Measurements from ENCODE around the gene PTPRG. TPM values are rescaled to one million over a fixed set of nuclear protein-coding genes. Genes with fewer than 3 reads are reported as not detected.

PTPRG gene
- total RNA-seq, 3 donors from 2014 or later (not counting 1 experiment from before 2014, with no cell fraction given): 1.0 to 2.9 (median 2.5) TPM

DNA sequence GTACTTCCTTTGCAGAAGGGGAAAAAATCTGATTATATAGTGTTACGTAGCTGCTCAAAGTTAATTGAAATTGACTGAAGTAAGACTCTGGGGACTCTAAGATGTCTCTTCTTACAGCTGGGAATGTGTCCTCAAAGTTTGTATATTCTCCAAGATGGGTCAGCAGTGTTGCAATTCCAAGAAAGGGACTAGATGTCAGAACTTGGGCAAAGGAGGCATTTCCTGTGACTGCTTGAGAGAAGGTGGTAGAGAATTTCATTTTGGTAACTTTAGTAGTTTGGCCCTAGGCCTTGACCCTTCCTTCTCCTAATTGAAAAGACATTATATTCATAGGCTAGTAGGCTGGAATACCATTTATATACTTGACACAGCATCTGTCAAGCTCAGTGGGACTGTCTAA lies 33.9 kb downstream of the PTPRG start:
- TF ChIP-seq, protein P1, sequence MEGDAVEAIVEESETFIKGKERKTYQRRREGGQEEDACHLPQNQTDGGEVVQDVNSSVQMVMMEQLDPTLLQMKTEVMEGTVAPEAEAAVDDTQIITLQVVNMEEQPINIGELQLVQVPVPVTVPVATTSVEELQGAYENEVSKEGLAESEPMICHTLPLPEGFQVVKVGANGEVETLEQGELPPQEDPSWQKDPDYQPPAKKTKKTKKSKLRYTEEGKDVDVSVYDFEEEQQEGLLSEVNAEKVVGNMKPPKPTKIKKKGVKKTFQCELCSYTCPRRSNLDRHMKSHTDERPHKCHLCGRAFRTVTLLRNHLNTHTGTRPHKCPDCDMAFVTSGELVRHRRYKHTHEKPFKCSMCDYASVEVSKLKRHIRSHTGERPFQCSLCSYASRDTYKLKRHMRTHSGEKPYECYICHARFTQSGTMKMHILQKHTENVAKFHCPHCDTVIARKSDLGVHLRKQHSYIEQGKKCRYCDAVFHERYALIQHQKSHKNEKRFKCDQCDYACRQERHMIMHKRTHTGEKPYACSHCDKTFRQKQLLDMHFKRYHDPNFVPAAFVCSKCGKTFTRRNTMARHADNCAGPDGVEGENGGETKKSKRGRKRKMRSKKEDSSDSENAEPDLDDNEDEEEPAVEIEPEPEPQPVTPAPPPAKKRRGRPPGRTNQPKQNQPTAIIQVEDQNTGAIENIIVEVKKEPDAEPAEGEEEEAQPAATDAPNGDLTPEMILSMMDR (IDR thresholded peaks at IDR 0.05): no peak
- 0% methylated on average over 1 of the region's 1 CpG for WGBS (ENCODE audit: insufficient coverage)
- H3K27me3 ChIP-seq (ENCODE audit: control insufficient read depth, insufficient read depth, low read length): no peaks in the 10 kb centered on the region
- Mint-ChIP-seq H3K27me3 (ENCODE audit: low read depth in 2 of 2) (peaks cover 0 to 3% of the 10 kb centered on the region in 2 donors), H3K4me1 (no peaks in the 10 kb centered on the region), H3K27ac (no peak overlapping the region), H3K36me3 (no peaks in the 10 kb centered on the region), H3K4me3 (no peak overlapping the region), H3K9me3 (peaks cover 0 to 2% of the 10 kb centered on the region in 2 donors)
- H3K9me3 ChIP-seq (ENCODE audit: control insufficient read depth, insufficient read depth, low read length): no peaks in the 10 kb centered on the region
- ATAC-seq (no peak), DNase-seq (no peak)
- no peaks in the 10 kb centered on the region for H3K36me3 ChIP-seq (ENCODE audit: control insufficient read depth, insufficient read depth, low read length)
- no peak overlapping the region for H3K4me3 ChIP-seq (ENCODE audit: low read length)
- H3K4me1 ChIP-seq (ENCODE audit: control insufficient read depth, insufficient read depth, low read length): no peaks in the 10 kb centered on the region
- intact Hi-C loops (cut with micrococcal nuclease): no loop called here
- no peak overlapping the region for H3K27ac ChIP-seq (ENCODE audit: low read length)

DNA sequence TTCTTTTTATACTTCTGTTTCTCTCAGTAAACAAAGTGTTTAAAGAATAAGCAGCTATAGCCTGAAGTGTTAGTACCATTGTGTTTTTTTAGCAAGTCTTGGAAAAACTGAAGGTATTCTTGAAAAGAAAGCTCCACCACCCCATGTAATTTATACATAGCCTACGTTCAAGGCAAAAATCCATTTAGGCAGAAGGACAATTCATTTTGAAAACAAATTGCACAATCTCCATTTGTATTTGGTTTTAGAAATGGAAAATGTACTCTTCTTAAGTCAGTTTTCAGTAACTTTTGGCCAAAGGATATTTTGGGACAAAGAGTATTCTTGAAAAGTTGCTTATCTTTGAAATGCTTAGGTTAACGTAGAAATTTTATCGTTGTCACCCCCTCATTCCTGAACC lies 34.5 kb downstream of the PTPRG start:
- no peak for DNase-seq
- H3K4me1 Mint-ChIP-seq: no peaks in the 10 kb centered on the region
- no CpG with 5 or more reads among the region's 3 CpGs for WGBS (ENCODE audit: insufficient coverage)
- H3K9me3 Mint-ChIP-seq: peaks cover 0 to 2% of the 10 kb centered on the region in 2 donors
- H3K27ac Mint-ChIP-seq: no peak overlapping the region
- no peaks in the 10 kb centered on the region for H3K9me3 ChIP-seq (ENCODE audit: control insufficient read depth, insufficient read depth, low read length)
- H3K27me3 Mint-ChIP-seq (ENCODE audit: low read depth in 2 of 2): peaks cover 0 to 3% of the 10 kb centered on the region in 2 donors
- no peaks in the 10 kb centered on the region for H3K27me3 ChIP-seq (ENCODE audit: control insufficient read depth, insufficient read depth, low read length)
- intact Hi-C loops (cut with micrococcal nuclease): no loop called here
- no peaks in the 10 kb centered on the region for H3K36me3 ChIP-seq (ENCODE audit: control insufficient read depth, insufficient read depth, low read length)
- H3K27ac ChIP-seq (ENCODE audit: low read length): no peak overlapping the region
- H3K4me3 ChIP-seq (ENCODE audit: low read length): no peak overlapping the region
- H3K36me3 Mint-ChIP-seq: no peaks in the 10 kb centered on the region
- no peak for ATAC-seq
- H3K4me3 Mint-ChIP-seq: no peak overlapping the region
- TF ChIP-seq, protein P1 (IDR thresholded peaks at IDR 0.05): no peak
- no peaks in the 10 kb centered on the region for H3K4me1 ChIP-seq (ENCODE audit: control insufficient read depth, insufficient read depth, low read length)

DNA sequence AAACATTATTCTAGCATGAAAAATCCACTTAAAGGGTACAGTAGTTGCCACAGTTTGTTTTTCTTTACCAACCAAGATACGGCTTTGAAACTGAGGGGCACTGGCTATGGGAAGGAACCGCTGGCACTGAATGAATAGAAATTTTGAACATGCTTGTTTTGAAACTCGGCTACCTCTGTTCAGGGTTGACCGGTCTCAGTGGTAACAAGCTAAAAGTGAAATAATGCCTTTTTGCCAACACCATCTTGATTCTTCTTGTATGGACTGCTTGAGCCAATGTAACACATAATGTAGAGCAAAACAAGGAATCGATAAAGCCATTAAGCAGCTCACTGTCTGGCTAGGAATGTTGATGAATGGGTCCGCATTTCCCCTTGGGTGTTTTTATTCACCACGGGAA lies 36.5 kb downstream of the PTPRG start:
- H3K27me3 Mint-ChIP-seq (ENCODE audit: low read depth in 2 of 2): no peaks in the 10 kb centered on the region
- no peak for DNase-seq
- H3K4me3 ChIP-seq (ENCODE audit: low read length): no peak overlapping the region
- H3K9me3 ChIP-seq (ENCODE audit: control insufficient read depth, insufficient read depth, low read length): no peaks in the 10 kb centered on the region
- H3K4me1 ChIP-seq (ENCODE audit: control insufficient read depth, insufficient read depth, low read length): no peaks in the 10 kb centered on the region
- no peak overlapping the region for H3K27ac Mint-ChIP-seq
- H3K36me3 Mint-ChIP-seq: no peaks in the 10 kb centered on the region
- H3K9me3 Mint-ChIP-seq: peaks cover 0 to 2% of the 10 kb centered on the region in 2 donors
- H3K36me3 ChIP-seq (ENCODE audit: control insufficient read depth, insufficient read depth, low read length): no peaks in the 10 kb centered on the region
- H3K4me3 Mint-ChIP-seq: no peak overlapping the region
- H3K27ac ChIP-seq (ENCODE audit: low read length): no peak overlapping the region
- WGBS (ENCODE audit: insufficient coverage): 80% methylated on average over 7 of the region's 7 CpGs
- TF ChIP-seq, protein P1 (IDR thresholded peaks at IDR 0.05): no peak
- intact Hi-C loops (cut with micrococcal nuclease): no loop called here
- no peaks in the 10 kb centered on the region for H3K27me3 ChIP-seq (ENCODE audit: control insufficient read depth, insufficient read depth, low read length)
- H3K4me1 Mint-ChIP-seq: no peaks in the 10 kb centered on the region
- no peak for ATAC-seq

GRCh38 chr3:61600195-61600594 lies 38.8 kb downstream of the PTPRG start:
- no peak for ATAC-seq
- DNase-seq: no peak
- H3K27ac ChIP-seq (ENCODE audit: low read length): no peak overlapping the region
- Mint-ChIP-seq H3K36me3 (no peaks in the 10 kb centered on the region), H3K4me1 (no peaks in the 10 kb centered on the region), H3K9me3 (peaks cover 0 to 4% of the 10 kb centered on the region in 2 donors), H3K27me3 (ENCODE audit: low read depth in 2 of 2) (no peaks in the 10 kb centered on the region), H3K27ac (no peak overlapping the region), H3K4me3 (no peak overlapping the region)
- H3K4me1 ChIP-seq (ENCODE audit: control insufficient read depth, insufficient read depth, low read length): no peaks in the 10 kb centered on the region
- H3K36me3 ChIP-seq (ENCODE audit: control insufficient read depth, insufficient read depth, low read length): no peaks in the 10 kb centered on the region
- H3K27me3 ChIP-seq (ENCODE audit: control insufficient read depth, insufficient read depth, low read length): no peaks in the 10 kb centered on the region
- 95% methylated on average over 2 of the region's 2 CpGs for WGBS (ENCODE audit: insufficient coverage)
- intact Hi-C loops (cut with micrococcal nuclease): no loop called here
- TF ChIP-seq, protein P1 (IDR thresholded peaks at IDR 0.05): no peak
- H3K9me3 ChIP-seq (ENCODE audit: control insufficient read depth, insufficient read depth, low read length): no peaks in the 10 kb centered on the region
- no peak overlapping the region for H3K4me3 ChIP-seq (ENCODE audit: low read length)

Measured in natural killer cell (primary cell).